Measurements from ENCODE around the gene RHBDF1. TPM values are rescaled to one million over a fixed set of nuclear protein-coding genes. Genes with fewer than 3 reads are reported as not detected.
A peak's percentile ranks its signal among the peaks of the same experiment; 100 is the strongest.

Gene RHBDF1
- polyA plus RNA-seq, 1 donor, result 18.3 TPM

DNA sequence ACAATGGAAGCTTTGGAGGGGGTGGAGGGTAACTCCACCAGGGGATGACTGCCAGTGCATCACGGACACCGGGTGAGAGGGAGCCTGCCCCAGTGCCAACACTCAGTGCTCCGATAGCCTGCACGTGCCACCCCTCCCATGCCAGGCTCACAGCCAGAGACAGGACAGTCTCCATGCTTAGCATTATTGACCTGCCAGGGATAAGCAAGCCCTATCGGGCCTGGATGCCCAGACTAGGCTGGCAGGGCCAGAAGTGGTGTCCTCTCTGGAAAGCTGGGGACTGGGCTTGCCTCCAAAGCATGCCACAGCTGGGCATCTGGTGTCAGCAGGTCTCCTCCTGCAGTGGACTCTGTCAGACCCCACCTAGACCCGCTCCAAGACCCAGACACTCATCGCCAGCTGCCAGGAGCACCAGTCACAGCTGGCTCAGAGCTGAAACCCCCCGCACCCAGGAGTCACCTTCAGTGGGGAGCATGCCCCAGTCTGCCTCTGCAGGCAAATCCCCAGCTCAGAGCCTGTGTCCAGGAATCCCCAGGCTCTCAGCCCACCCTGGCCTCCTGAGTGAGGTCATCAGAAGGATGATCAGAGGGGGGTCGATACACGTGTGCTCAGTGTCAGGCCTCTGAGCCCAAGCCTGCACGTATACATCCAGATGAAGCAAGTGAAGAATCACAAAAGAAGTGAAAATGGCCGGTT lies 1.8 kb upstream of the RHBDF1 start:
- DNase-seq, result no peak
- Histone ChIP-seq H3K36me3 (ENCODE audit: control insufficient read depth, insufficient read depth, low read length) (no peaks in the 10 kb centered on the region), H3K27ac (ENCODE audit: low read length) (no peak overlapping the region), H3K9me3 (ENCODE audit: control insufficient read depth, low read depth, low read length) (peaks cover 2% of the 10 kb centered on the region), H3K27me3 (ENCODE audit: control insufficient read depth, insufficient read depth, low read length) (peaks cover 3% of the 10 kb centered on the region), H3K4me3 (ENCODE audit: low read length) (no peak overlapping the region), H3K4me1 (ENCODE audit: control insufficient read depth, insufficient read depth, low read length) (peaks cover 37% of the 10 kb centered on the region)
- no CpG with 5 or more reads among the region's 12 CpGs for WGBS (ENCODE audit: insufficient coverage, low lambda C conversion rate)

DNA sequence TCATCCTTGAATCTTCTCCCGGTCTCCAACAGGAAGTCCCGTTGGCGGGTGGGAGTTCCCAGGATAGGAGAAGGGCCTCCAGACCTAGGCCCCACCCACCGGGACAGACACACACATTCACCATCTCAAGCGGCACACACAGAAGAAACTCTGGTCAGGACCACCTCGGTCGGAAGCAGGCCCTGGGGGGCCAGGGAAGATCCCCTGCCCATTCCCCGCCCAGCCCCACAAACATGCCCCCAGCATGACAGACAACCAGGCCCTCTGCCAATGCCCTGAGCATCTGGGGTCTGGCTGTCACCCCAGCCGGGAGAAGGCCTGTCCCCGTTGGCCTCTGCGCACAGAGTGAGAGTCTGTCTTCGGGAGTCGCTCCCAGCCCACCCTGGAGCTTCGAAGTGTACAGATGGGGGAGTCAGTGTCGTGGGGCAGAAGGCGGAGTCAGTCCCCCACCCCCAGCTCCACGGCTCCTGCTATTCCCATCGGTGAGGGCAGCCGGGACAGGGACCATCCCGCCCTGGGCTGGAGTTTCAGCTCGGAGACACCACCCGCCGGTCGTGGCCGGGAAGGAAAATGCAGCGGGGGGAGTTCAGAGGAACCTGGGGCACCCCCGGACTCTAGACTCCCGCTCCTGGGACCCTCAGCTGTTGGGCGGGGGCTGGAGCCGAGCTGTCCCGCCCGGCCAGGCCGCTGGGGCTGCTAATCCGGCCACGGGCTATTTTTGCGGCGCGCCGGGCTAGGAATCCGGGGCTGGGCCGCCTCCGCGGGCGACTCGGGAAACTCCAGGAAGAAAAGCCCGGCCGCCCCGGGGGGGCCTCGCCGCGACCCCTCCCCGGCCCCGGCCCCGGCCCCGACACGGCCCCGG lies 660 bp downstream of the RHBDF1 start:
- H3K4me1 ChIP-seq (ENCODE audit: control insufficient read depth, insufficient read depth, low read length), result peaks cover 24% of the 10 kb centered on the region
- WGBS (ENCODE audit: insufficient coverage, low lambda C conversion rate), result no CpG with 5 or more reads among the region's 57 CpGs
- peak overlapping the region; percentile 70 for H3K4me3 ChIP-seq (ENCODE audit: low read length)
- H3K27me3 ChIP-seq (ENCODE audit: control insufficient read depth, insufficient read depth, low read length), result peaks cover 3% of the 10 kb centered on the region
- peak overlapping the region; percentile 77 for H3K27ac ChIP-seq (ENCODE audit: low read length)
- peak; percentile 84 to 86 for DNase-seq
- peaks cover 2% of the 10 kb centered on the region for H3K9me3 ChIP-seq (ENCODE audit: control insufficient read depth, low read depth, low read length)
- H3K36me3 ChIP-seq (ENCODE audit: control insufficient read depth, insufficient read depth, low read length), result no peaks in the 10 kb centered on the region

DNA sequence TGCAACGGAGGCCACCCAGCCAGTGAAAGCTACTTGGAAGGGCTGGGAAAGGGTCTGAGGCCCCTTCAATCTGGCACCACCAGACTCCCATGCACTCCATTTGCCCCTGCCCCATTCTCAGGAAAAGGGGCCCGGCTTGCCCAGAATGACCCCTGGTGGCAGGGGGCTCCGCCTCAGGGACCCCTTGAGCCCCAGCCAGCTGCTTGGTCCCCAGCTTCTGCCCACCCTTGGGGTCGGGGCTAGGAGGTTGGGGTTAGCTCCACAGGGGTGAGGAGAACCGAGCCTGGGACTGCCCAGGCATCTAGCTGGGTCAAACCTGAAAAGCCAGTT lies 1.3 kb downstream of the RHBDF1 start:
- Histone ChIP-seq H3K4me3 (ENCODE audit: low read length) (peak overlapping the region; percentile 70), H3K27ac (ENCODE audit: low read length) (peak overlapping the region; percentile 77), H3K27me3 (ENCODE audit: control insufficient read depth, insufficient read depth, low read length) (peaks cover 3% of the 10 kb centered on the region), H3K36me3 (ENCODE audit: control insufficient read depth, insufficient read depth, low read length) (no peaks in the 10 kb centered on the region), H3K9me3 (ENCODE audit: control insufficient read depth, low read depth, low read length) (peaks cover 2% of the 10 kb centered on the region), H3K4me1 (ENCODE audit: control insufficient read depth, insufficient read depth, low read length) (peaks cover 18% of the 10 kb centered on the region)
- no CpG with 5 or more reads among the region's 5 CpGs for WGBS (ENCODE audit: insufficient coverage, low lambda C conversion rate)
- DNase-seq, result no peak

DNA sequence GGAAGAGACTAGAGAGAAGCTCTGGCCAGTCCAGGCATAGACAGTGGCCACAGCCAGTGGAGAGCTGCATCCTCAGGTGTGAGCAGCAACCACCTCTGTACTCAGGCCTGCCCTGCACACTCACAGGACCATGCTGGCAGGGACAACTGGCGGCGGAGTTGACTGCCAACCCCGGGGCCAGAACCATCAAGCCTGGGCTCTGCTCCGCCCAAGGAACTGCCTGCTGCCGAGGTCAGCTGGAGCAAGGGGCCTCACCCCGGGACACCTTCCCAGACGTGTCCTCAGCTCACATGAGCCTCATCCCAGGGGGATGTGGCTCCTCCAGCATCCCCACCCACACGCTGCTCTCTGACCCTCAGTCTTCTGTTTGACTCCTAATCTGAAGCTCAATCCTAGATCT lies 3.2 kb downstream of the RHBDF1 start:
- H3K36me3 ChIP-seq (ENCODE audit: control insufficient read depth, insufficient read depth, low read length), result peaks cover 6% of the 10 kb centered on the region
- no peak overlapping the region for H3K4me3 ChIP-seq (ENCODE audit: low read length)
- no peak for DNase-seq
- H3K27ac ChIP-seq (ENCODE audit: low read length), result no peak overlapping the region
- peaks cover 3% of the 10 kb centered on the region for H3K27me3 ChIP-seq (ENCODE audit: control insufficient read depth, insufficient read depth, low read length)
- H3K9me3 ChIP-seq (ENCODE audit: control insufficient read depth, low read depth, low read length), result peaks cover 2% of the 10 kb centered on the region
- WGBS (ENCODE audit: insufficient coverage, low lambda C conversion rate), result no CpG with 5 or more reads among the region's 8 CpGs
- peaks cover 15% of the 10 kb centered on the region for H3K4me1 ChIP-seq (ENCODE audit: control insufficient read depth, insufficient read depth, low read length)

- peaks cover 2% of the 10 kb centered on the region for H3K9me3 ChIP-seq (ENCODE audit: control insufficient read depth, low read depth, low read length)
- no peak overlapping the region for H3K4me3 ChIP-seq (ENCODE audit: low read length)
- WGBS (ENCODE audit: insufficient coverage, low lambda C conversion rate), result no CpG with 5 or more reads among the region's 27 CpGs
- peaks cover 16% of the 10 kb centered on the region for H3K36me3 ChIP-seq (ENCODE audit: control insufficient read depth, insufficient read depth, low read length)
- H3K27ac ChIP-seq (ENCODE audit: low read length), result no peak overlapping the region
- H3K4me1 ChIP-seq (ENCODE audit: control insufficient read depth, insufficient read depth, low read length), result peaks cover 15% of the 10 kb centered on the region
- H3K27me3 ChIP-seq (ENCODE audit: control insufficient read depth, insufficient read depth, low read length), result no peaks in the 10 kb centered on the region
- DNase-seq, result no peak
Observed at GRCh38 chr16:67884-68789, 4.3 kb downstream of the RHBDF1 start.

GRCh38 chr16:67183-67791 lies 5.1 kb downstream of the RHBDF1 start:
- DNase-seq, result no peak
- no peaks in the 10 kb centered on the region for H3K9me3 ChIP-seq (ENCODE audit: control insufficient read depth, low read depth, low read length)
- no peak overlapping the region for H3K27ac ChIP-seq (ENCODE audit: low read length)
- H3K36me3 ChIP-seq (ENCODE audit: control insufficient read depth, insufficient read depth, low read length), result peaks cover 20% of the 10 kb centered on the region
- H3K4me1 ChIP-seq (ENCODE audit: control insufficient read depth, insufficient read depth, low read length), result peaks cover 10% of the 10 kb centered on the region
- WGBS (ENCODE audit: insufficient coverage, low lambda C conversion rate), result no CpG with 5 or more reads among the region's 10 CpGs
- no peak overlapping the region for H3K4me3 ChIP-seq (ENCODE audit: low read length)
- no peaks in the 10 kb centered on the region for H3K27me3 ChIP-seq (ENCODE audit: control insufficient read depth, insufficient read depth, low read length)

DNA sequence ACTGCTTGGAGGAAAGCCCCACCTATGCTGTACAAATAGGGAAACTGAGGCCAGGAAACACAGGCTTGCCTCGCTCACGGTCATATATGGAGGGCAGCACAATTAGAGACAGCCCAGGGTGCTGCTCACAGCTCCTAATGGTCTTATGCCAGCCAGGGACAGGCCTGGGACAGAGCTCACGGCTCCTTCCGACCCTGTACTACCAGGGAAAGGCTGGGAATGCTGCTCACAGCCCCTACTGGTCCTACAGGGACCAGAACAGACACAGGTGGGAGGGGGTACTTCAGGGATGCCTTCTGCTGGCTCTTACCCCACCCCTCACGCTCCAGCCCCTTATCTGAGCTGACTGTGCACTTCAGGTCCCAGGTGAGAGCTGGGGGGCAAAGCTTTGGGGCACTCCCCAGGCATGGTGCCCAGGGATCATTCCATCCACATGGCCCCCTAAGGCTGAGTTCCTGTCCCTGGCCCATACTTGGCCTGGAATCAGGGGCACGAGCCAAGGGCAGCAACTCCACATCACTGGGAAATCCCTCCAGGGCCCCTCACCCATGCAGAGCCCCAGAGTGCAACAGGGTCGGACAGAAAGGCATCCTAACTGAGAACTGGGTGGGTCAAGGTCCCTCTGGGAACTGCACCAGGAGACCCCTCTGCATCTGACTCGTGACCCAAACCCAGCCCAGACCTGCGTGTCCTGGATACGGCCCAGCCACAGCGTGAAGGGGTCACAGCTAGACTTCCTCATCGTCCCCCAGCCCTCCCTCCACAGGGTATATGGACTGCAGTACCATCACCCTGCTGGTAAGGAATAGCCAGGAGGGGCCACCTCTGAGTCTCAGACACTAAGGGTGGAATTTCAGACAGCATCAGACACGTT lies 5.9 kb downstream of the RHBDF1 start:
- Histone ChIP-seq H3K4me1 (ENCODE audit: control insufficient read depth, insufficient read depth, low read length) (peaks cover 8% of the 10 kb centered on the region), H3K27ac (ENCODE audit: low read length) (no peak overlapping the region), H3K4me3 (ENCODE audit: low read length) (no peak overlapping the region), H3K9me3 (ENCODE audit: control insufficient read depth, low read depth, low read length) (no peaks in the 10 kb centered on the region), H3K36me3 (ENCODE audit: control insufficient read depth, insufficient read depth, low read length) (peaks cover 24% of the 10 kb centered on the region), H3K27me3 (ENCODE audit: control insufficient read depth, insufficient read depth, low read length) (no peaks in the 10 kb centered on the region)
- no peak for DNase-seq
- WGBS (ENCODE audit: insufficient coverage, low lambda C conversion rate), result no CpG with 5 or more reads among the region's 13 CpGs

DNA sequence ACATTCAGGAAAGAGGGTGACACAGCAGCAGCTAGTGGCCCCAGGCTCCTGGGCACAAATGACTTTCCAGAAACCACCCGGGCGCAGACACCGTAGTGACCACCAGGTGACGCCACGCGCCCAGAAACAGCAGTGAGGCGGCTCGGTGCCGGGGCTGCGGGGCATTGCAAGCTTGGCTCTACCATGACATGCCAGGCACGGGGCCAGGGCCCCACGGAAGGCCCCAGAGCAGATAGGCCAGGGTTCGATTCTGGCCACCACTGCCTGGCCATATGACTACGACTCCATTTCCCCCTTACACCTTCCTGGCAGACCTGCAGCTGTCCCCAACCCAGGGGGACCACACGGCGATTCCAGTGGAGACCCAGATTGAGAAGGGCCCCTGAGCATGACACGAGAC lies 6.7 kb downstream of the RHBDF1 start:
- H3K4me1 ChIP-seq (ENCODE audit: control insufficient read depth, insufficient read depth, low read length), result peaks cover under 1% of the 10 kb centered on the region
- peak; percentile 57 to 62 for DNase-seq

GRCh38 chr16:64914-65255 lies 7.5 kb downstream of the RHBDF1 start:
- H3K4me3 ChIP-seq (ENCODE audit: low read length), result no peak overlapping the region
- WGBS (ENCODE audit: insufficient coverage, low lambda C conversion rate), result no CpG with 5 or more reads among the region's 9 CpGs
- H3K9me3 ChIP-seq (ENCODE audit: control insufficient read depth, low read depth, low read length), result no peaks in the 10 kb centered on the region
- no peak overlapping the region for H3K27ac ChIP-seq (ENCODE audit: low read length)
- DNase-seq, result no peak
- no peaks in the 10 kb centered on the region for H3K27me3 ChIP-seq (ENCODE audit: control insufficient read depth, insufficient read depth, low read length)
- H3K4me1 ChIP-seq (ENCODE audit: control insufficient read depth, insufficient read depth, low read length), result no peaks in the 10 kb centered on the region
- peaks cover 34% of the 10 kb centered on the region for H3K36me3 ChIP-seq (ENCODE audit: control insufficient read depth, insufficient read depth, low read length)

More for the DNA sequence above, 6.7 kb downstream of the RHBDF1 start:
- no peaks in the 10 kb centered on the region for H3K9me3 ChIP-seq (ENCODE audit: control insufficient read depth, low read depth, low read length)
- no peak overlapping the region for H3K4me3 ChIP-seq (ENCODE audit: low read length)
- peaks cover 28% of the 10 kb centered on the region for H3K36me3 ChIP-seq (ENCODE audit: control insufficient read depth, insufficient read depth, low read length)
- no peak overlapping the region for H3K27ac ChIP-seq (ENCODE audit: low read length)
- WGBS (ENCODE audit: insufficient coverage, low lambda C conversion rate), result no CpG with 5 or more reads among the region's 17 CpGs
- H3K27me3 ChIP-seq (ENCODE audit: control insufficient read depth, insufficient read depth, low read length), result no peaks in the 10 kb centered on the region
